HFF-Myc (cell line): ENCODE results near the gene PGAP6.
A peak's percentile ranks its signal among the peaks of the same experiment; 100 is the strongest.

ENCODE experiments used
- DNase-seq: peaks from one replicate; pipeline ENCODE4 v3.0.0-alpha.2; 2011; ENCODE audit warnings: low read depth; ENCODE audit errors: extremely low read depth
- H3K4me3 ChIP-seq: replicated peaks from 2 replicates; pipeline ENCODE4 v1.5.1; 2011; ENCODE audit warnings: low read depth, mild to moderate bottlenecking, control low read depth, low read length
- TF ChIP-seq, protein P1 (sequence below): IDR thresholded peaks from 2 replicates; pipeline ENCODE4 v1.5.1; 2012; ENCODE audit warnings: mild to moderate bottlenecking, low read depth, low read length, control low read depth; ENCODE audit errors: missing control alignments

The PGAP6 gene

DNA sequence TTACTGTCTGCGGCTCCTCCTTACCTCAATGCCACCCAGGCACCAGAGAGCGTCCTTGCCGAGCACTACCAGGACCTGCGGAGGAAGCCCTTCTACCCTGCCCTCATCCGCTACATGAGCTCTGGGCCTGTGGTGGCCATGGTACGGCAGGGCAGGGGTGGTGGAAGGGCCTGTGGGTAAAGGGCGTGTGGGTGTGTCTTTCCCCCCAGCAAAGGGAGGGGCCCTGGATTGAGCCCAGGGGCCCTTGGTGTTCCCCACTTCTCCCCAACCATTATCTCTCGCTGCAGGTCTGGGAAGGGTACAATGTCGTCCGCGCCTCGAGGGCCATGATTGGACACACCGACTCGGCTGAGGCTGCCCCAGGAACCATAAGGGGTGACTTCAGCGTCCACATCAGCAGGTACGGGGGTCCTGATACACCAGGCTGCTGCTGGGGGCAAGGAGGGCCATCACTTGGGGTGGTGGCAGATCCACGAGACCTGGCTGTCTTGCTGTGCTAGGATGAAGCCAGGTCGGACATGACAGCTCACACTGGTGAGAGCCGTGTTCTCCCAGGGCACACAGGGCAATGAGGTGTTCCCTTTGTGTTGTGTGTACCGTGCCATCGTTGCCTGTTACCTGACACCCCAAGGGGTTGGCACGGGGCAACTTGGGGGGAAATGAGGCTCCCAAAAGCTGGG, 17.7 kb upstream of the PGAP6 start:
- H3K4me3 ChIP-seq, result no peak overlapping the region; the same call in 1 of the 2 replicates
- DNase-seq, result no peak
- TF ChIP-seq, protein P1, sequence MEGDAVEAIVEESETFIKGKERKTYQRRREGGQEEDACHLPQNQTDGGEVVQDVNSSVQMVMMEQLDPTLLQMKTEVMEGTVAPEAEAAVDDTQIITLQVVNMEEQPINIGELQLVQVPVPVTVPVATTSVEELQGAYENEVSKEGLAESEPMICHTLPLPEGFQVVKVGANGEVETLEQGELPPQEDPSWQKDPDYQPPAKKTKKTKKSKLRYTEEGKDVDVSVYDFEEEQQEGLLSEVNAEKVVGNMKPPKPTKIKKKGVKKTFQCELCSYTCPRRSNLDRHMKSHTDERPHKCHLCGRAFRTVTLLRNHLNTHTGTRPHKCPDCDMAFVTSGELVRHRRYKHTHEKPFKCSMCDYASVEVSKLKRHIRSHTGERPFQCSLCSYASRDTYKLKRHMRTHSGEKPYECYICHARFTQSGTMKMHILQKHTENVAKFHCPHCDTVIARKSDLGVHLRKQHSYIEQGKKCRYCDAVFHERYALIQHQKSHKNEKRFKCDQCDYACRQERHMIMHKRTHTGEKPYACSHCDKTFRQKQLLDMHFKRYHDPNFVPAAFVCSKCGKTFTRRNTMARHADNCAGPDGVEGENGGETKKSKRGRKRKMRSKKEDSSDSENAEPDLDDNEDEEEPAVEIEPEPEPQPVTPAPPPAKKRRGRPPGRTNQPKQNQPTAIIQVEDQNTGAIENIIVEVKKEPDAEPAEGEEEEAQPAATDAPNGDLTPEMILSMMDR, result no peak

DNA sequence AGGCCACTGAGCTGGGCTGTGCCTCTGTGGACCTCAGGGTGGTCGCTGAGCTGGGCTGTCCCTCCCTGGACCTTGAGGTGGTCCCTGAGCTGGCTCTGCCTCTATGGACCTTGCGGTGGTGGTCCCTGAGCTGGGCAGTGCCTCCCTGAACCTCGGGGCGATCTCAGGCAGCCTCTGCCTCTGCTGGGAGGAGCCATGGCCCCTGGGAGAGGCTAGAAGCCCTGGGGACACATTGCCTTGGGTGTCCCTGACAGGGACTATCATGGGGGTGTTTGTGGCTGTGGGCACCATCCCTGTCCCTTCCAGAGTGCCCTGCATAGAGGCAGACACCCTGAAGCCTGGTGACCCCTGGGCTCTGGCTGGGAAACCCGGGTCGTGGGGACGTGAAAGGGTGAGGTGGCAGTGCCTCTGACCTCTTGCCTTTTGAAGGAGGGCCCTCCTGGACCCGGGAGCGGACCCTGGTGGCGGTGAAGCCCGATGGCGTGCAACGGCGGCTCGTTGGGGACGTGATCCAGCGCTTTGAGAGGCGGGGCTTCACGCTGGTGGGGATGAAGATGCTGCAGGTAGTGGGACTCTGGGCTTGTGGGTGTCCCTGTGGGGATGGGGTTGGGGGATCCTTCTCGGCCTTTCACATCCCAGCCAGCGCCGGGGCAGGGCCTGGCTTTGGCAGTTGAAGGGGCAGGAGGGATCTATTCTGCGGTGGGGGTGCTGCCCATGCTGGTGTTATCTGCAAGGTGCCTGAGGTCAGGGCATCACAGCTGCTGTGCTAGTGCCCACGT, 17.0 kb upstream of the PGAP6 start:
- peak overlapping the region; percentile 48 for H3K4me3 ChIP-seq
- DNase-seq, result no peak
- TF ChIP-seq, protein P1, result no peak

DNA sequence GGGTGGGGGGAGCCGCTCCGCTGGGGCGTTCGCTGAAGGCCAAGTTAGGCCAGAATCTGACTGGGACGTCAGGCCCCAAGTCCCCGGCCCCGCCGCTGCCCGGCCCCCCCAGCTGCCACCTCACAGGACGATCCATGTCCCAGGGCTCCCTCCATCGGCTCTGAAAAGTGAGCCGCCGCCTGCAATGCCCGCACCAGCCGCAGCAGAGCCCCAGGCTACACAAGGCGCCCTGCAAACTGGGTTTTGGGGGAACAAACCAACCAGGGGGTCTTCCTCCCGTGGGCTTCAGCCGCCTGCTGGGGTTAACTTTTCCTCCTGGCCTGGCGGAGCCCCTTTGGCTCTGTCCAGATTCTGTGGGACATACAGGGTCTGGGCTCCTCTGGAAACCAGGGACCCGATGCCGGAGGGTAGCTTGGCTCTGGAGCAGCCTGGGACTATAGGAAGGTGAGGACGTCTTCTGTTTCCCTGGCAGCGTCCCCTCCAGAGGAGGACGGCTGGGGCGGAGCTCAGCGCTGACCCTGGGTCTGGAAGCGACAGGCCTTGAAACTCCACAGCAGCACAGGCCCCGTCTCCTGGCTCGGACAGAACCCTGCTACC, 16.1 kb upstream of the PGAP6 start:
- H3K4me3 ChIP-seq, result peak overlapping the region; percentile 48
- TF ChIP-seq, protein P1, result no peak
- DNase-seq, result peak; percentile 17

DNA sequence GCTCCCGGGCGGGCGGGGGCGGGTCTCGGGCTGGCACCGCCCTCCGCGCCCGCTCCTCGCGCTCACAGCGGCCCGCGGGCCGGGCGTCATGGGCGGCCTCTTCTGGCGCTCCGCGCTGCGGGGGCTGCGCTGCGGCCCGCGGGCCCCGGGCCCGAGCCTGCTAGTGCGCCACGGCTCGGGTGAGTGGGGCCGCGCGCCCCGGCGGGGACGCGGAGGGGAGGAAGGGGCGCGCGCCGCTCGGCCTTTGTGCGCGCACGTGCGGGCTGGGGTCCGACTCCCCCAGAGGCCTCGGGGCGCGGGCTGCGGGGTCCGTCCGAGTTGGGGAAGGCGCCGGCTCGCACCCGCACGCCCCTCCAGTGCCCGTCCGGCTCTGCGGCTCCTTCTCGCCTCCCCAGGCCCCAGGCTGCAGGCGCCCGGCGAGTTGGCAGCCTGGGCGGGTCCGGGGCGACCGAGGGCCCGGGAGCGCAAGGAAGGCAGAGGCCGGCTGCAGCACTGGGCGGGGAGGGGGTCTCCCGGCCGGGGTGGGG, 15.4 kb upstream of the PGAP6 start, which contains the start of gene NME4:
Gene NME4, plus strand, starts transcription at position 65 of the 527 bp plus-strand sequence. Its CDS starts 24 bp downstream, at position 89.
- peak within 1 kb of the TSS; percentile 48 for H3K4me3 ChIP-seq
- TF ChIP-seq, protein P1, result no peak
- DNase-seq, result no peak

DNA sequence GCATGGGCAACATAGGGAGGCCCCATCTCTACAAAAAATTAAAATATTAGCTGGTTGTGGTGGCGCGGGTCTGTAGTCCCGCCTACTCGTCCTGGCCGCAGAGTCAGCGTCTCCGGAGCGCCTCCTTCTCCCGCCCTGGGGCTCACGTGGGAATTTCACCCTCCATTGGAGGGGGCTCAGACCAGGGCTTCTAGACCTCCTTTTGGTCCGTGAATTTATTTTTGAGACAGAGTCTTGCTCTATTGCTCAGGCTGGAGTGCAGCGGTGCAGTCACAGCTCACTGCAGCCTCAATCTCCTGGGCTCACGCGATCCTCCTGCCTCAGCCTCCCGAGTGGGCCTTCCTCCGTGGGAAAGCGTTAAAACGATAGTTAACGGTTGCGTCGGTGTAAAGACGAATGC, 14.8 kb upstream of the PGAP6 start:
- no peak for DNase-seq
- H3K4me3 ChIP-seq, result peak overlapping the region; percentile 48
- TF ChIP-seq, protein P1, result no peak

DNA sequence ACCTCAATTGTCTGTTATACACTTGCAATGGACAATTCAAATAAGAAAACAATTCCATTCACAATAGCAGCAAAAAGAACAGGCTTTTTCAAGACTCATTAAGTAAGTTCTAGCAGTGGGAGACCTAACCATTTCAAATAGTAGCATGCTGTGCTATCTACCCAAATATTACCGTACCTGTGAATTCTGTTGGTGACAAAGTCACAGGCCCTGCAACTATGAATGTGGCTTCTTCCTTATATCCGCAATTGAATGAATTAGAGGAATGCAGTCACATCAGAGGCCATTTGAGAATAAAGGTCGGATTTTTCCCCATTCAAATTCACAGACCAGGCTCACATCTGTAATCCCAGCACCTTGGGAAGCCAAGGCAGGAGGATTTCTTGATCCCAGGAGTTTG, 14.4 kb upstream of the PGAP6 start:
- TF ChIP-seq, protein P1, result no peak
- DNase-seq, result no peak

More for the DNA sequence above, 14.4 kb upstream of the PGAP6 start:
- peak overlapping the region; percentile 48 for H3K4me3 ChIP-seq
